GM04503 (cell line): ENCODE results near the gene RIPOR3.

ENCODE experiments used
- DNase-seq: peaks from one replicate; pipeline ENCODE4 v3.0.0-alpha.2; 2012; ENCODE audit warnings: low read depth

RIPOR3 gene, protein sequence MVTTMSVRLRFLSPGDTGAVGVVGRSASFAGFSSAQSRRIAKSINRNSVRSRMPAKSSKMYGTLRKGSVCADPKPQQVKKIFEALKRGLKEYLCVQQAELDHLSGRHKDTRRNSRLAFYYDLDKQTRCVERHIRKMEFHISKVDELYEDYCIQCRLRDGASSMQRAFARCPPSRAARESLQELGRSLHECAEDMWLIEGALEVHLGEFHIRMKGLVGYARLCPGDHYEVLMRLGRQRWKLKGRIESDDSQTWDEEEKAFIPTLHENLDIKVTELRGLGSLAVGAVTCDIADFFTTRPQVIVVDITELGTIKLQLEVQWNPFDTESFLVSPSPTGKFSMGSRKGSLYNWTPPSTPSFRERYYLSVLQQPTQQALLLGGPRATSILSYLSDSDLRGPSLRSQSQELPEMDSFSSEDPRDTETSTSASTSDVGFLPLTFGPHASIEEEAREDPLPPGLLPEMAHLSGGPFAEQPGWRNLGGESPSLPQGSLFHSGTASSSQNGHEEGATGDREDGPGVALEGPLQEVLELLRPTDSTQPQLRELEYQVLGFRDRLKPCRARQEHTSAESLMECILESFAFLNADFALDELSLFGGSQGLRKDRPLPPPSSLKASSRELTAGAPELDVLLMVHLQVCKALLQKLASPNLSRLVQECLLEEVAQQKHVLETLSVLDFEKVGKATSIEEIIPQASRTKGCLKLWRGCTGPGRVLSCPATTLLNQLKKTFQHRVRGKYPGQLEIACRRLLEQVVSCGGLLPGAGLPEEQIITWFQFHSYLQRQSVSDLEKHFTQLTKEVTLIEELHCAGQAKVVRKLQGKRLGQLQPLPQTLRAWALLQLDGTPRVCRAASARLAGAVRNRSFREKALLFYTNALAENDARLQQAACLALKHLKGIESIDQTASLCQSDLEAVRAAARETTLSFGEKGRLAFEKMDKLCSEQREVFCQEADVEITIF

DNA sequence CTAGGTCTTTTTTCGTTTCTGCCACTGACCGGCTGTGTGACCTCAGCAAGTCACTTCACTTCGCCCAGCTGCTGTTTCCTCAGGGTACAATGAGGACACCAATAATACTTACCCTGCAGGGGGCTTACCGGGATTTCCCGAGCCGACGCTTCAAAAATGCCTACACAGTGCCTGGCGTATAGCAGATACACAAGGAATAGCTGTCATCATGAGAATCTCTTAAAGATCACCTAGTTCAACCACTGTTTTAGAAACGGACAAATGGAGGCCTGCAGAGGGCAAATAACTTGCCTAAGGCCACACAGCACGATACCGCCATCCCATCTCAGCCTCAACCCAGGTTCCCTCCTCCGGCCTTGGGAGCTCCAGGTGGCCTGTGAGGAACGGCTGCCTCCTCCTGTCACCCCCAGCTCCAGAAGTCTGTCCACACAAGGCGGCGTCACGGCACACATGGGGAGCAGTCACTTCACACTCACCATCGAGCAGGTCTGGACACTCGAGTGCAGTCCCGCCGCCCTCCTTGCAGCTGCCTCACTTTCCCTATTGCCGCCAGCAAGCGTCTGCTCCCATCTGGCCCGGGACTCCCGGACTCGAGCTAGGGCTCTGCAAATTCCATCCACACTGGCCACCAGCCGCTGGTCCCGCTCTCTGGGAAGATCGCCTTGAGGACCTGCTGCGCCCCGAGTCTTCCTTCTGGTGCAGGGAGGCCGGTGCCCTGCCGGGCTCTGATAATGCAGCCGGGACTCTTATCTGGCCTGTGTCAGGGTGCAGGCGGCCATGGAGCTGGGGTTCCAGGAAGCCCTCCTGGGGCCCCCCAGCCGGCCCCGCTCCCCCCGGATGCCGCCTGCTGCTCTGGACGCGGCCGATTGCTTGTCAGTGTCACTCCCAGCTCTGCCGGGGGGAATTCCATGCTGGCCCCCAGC lies at the start of gene RIPOR3:
TSS of gene RIPOR3 (minus strand) at position 893 of the 923 bp plus-strand sequence. CDS start at position 479, 414 bp downstream.
- DNase-seq: no peak

DNA sequence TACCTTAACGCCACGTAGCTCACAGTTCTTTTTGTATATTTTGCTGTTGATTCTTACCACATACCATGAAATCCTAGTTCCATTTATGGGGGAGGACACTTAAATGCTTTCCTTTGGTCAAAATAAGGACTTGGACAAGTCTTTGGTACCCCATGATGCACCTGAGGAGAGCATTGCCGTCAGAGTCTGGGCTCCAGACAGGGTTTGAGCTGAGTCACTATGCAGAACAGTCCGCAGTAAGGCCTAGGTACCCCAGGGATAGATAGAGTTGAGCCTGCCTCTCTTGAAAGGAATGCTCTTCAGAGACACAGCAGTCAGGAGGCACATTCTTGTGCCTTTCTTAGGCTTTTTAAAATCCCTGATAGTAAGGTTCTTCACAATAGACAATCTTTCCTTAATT lies 46.0 kb upstream of the RIPOR3 start:
- DNase-seq: no peak

DNA sequence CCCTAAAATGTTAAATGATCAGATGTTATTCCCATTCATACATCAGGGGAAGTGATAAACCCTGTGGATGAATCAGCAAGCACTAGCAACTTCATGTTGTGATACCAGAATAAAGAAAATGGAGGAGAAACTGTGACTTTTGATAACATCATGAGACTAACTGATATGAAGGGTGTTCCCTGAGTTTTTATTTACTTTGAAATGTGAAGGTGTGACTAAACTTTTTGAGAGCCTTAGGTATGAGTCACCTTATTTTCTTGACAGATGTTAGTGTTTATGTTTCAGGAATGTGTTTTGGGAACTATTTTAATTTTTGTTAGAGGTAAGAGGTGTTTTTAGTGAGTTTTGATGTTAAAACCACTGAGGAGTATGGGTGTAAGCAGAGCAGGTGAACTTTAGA lies 44.5 kb upstream of the RIPOR3 start:
- DNase-seq: no peak

DNA sequence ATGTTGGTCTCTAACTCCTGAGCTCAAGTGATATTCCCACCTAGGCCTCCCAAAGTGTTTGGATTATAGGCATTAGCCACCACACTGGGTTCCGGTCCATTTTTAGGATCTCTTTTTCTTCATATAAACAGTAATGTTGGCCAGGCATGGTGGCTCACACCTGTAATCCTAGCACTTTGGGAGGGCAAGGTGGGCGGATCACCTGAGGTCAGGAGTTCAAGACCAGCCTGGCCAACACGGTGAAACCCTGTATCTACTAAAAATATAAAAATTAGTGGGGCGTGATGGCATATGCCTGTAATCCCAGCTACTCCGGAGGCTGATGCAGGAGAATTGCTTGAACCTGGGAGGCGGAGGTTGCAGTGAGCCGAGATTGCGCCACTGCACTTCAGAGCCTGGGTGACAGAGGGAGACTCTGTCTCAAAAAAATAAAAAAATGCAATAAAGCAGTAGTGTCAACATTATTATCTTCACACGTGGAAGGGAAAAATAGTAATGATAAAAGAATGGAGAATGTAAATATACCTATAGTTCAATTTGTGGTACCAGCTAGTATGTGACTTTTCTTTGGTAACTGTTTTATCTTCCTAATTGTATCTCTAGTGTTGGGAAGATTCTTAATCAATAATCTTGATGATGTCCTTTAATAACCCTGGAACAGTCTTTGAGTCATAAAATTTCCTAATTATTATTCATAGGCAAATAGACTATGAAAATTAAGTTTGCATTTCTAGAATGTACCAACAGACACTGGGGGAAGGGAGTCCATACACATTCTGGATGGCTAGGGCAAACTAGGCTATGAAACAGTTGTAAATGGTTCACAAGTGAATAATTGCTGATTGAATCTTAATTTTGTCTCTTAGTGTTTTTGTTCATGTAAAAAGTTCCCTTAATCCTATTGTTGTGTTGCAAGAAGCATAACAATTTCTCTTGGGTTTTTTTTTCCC lies 43.7 kb upstream of the RIPOR3 start:
- no peak for DNase-seq

DNA sequence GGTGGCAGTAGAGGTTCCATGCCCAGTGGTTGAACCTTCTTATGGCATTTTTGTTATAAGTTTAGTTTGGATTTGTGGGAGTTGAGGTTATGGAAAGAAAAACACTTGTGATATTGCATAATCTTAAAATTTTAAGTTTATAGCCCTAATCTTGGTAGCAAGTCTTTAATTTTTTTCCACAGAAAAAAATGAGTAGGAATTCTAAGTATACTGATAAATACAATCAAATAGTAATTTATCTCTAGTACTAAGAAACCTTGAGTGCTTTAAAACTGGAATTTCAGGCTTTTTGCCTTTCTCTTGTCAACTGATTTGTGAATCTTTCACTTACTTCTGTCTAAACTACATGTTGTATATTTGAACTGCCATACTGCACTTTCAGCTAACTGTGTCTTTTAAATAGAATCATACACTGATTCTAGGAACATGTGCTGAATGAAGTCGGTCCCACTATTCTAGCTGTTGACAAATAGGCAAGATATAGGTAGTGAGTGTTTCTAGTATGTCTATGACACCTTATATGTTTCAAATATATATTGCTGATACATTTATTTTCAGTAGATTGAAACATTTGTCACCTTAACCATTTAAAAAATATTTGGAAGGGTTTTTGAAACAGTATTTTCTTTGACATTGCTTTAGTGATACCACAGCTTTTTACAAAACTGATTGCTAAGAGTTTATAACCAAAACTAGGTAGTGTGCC lies 42.5 kb upstream of the RIPOR3 start:
- DNase-seq: no peak

DNA sequence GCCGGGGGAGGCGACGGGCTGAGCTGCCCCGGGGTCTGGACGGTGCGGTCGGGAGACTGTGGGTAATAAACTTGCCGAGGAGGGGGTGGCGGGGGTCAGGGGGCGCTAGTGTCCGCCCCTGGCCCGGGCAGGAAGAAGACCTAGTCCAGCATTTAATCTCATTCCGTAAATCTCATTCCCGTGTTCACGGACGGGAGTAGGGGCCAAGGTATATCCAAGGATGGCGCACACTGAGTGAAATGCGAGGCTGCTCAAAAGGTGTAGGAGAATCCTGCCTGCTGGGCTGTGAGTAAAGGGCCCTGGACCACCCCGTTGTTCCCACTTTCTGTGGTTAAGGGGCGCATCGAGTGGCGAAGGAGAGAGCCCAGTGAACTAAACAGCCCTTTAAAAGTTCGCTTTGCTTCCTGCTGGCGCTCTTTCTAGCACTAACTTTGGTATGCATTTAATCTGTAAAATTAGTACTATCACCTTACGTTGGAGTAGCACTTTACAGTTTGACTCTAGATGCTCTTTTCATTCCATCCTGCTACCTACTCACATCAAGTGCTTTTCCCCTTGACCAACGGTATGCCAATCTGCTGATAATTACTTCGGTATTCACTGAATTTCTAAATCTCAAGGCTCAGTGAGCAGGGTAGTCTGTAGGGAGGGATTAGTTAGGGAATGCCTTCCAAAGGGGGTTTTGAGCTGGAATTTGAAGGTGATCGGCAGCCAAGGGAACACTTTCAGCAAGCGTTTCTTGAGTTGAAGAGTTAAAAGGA lies 40.8 kb upstream of the RIPOR3 start:
- DNase-seq: no peak

DNA sequence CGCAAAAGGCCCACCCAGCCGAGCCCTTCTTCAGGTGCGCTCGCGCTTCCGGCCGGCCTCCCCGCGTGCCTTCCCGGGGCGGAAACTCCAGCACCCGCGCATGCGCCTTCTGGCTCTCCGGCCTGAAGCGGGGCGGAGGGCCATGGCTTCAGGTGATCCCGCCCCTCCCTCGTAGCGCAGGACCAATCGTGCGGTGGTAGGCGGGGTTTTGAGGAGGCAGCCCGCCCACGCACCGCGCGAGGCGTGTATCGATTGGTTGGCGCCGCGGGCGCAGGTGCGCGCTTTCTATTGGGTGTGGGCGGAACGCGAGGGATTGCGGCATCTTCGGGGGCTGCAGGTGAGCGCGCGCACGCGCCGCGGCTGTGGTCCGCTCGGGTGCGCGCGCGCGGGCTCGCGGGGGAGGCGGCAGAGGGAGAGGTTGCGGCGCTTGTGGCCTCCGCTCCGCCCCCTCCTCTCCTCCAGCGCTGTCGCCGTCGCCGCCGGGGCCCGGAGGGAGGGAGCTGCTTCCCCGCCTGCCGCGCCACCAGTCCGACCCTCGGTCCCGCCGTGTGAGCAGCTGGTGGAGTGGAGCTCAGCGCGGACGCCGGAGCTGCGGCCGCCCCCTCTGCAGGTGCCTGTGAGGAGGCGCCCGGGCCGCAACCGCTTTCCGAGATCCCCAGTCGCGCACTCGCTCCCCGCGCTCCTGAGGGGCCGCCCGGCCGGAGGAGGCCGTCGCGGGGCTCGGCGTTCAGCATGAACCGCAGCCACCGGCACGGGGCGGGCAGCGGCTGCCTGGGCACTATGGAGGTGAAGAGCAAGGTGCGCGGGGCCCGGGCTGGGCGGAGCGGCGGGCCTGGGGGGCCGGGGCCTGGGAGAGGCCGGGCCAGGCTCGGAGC lies 40.0 kb upstream of the RIPOR3 start, which contains the start of gene PARD6B:
TSS of gene PARD6B (plus strand) at position 526 of the 875 bp plus-strand sequence. CDS start at position 733, 207 bp downstream.
- DNase-seq: no peak

DNA sequence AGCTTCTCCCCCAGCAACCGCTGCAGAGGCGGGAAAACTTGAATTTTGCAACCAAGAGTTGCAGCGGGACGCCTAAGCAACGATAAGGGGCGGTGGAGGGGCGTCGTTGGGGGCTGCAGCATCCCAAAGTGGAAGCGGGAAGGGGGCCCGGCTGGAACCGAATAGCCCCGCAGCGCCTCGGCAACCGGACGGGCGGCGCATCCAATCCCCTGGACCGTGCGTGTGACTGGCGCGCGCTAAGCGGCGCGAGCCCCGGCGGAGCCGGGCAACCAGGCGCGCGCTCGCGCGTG lies 39.4 kb upstream of the RIPOR3 start:
- DNase-seq: no peak

DNA sequence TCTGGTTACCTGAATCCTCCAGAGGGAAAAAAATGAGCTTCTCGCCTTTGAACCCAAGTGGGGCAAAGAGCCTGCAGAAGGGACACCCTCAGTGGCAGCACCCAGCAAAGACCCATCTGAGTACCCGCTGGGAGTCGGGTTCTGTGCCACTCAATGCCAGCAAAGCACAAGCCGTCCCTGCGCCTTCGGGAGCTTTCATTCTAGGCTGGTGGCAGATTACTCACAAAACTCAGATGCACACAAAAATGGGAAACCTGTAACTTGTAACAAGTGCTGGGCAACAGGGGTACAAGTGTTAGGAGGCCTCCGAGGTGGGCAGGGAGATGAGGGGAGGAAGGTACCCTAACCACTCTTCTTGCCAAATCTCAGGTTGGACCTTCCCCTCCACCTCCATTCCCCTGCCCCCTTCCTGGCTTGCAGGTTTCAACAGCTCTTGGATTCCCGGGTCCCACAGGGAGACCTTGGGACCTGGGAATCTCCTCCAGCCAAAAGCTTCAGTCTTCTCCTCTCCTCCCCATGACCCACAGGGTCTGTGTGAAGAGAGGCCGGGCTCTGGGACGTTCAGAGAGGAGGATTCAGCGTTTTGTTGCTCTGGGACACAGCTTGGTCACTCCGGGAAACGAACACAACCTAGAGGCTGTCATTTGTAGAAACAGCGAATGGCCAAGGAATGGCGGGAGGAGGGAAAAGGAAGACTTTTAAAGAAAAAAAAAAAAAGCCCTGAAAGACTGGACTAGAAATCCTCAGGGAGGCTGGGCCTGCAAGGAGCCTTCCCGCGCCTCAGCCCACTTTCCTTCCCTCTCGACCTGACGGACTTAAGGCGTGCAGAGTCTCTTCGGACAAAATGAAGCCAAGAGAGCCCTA lies 38.8 kb upstream of the RIPOR3 start:
- no peak for DNase-seq

DNA sequence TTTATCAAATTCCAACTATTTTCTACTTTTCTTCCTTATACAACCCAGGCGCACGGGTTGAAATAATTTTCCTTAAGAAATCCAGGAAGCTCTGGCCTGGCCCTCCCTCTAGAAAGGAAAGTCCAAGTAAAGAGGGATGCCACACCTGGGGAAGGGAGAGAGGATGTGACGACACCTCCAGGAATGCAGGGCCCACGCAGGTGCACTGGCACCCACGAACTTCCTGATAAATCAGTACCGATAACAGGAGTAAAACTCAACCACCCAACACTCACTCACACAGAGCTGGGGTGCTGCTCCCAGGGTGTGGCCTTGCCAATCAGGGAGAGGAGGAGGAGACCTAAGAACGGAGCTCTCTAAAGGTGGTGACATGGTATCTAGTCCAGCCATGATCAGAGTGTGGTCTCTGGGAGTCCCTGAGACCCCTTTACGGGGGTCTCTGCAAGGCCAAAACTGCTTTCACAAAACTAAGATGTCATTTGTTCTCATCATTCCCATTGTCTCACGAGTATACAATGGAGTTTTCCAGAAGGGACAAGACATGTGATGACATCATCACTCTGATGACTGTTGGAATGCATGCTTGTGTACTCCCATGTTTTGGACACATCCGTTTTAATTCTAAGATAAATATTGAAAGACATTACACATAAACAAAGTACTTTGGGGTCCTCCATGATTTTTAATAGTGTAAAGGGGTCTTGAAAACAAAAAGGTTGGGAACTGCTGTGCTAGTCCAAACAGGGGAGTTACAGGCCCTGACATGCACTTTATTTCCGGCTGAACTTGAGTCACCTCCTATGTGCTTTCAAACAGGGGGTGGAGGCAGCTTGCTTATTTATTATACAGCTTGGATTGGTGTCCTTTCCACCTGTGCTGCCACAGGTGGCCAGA lies 37.9 kb upstream of the RIPOR3 start:
- DNase-seq: no peak

DNA sequence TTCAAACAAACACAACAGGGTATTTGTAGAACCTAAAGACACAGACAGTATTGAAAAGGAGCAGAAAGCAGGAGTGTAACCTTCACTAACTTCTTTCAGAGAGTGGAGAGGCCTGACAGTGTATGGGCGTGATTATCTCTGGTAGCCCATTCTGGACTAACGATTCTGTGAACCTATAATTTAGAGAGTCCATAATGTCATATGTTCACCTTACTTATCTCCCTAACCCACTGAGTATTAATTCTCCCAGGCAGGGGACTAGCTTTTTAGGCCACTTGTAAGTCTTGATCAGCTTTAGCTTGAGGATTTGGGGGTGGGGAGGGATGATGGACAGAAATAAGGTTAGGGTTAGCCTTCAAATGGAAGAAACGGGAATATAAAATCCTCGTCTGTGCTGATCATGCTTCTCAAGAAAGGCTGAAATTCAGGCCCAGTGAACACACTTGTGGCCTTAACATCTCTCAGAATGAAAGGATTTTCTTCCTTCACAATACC lies 37.2 kb upstream of the RIPOR3 start:
- DNase-seq: no peak

DNA sequence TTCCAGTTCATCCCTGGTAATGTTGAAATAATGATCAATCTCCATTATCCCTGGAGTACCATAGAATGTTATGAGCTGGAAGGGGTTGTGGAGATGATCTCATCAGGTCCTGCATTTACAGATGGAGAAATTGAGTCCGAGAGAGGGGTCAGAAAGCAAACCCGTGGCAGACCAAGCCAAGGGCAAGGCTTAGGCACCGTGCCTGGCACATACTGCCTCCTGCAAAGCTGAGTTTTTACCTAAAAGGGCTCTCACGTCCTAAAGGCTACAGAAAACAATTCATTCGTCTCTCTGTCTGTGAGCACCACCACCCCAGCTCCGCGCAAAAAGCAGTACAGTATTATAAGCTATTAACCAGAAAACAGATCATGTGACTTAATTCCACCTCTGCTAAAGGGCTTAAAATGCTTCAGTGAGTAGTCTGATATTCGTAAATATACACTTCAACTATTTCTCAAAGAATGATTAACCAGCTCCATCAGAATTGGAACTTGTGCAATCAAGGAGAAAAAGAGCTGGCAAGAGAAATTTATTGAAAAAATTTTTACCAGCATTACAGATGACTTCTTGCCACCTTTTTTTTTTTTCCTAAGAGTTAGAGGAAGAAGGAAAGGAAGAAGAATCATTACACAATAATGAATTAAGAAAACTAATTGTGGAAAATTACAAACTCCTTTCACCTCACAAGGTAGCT lies 36.6 kb upstream of the RIPOR3 start:
- DNase-seq: no peak

DNA sequence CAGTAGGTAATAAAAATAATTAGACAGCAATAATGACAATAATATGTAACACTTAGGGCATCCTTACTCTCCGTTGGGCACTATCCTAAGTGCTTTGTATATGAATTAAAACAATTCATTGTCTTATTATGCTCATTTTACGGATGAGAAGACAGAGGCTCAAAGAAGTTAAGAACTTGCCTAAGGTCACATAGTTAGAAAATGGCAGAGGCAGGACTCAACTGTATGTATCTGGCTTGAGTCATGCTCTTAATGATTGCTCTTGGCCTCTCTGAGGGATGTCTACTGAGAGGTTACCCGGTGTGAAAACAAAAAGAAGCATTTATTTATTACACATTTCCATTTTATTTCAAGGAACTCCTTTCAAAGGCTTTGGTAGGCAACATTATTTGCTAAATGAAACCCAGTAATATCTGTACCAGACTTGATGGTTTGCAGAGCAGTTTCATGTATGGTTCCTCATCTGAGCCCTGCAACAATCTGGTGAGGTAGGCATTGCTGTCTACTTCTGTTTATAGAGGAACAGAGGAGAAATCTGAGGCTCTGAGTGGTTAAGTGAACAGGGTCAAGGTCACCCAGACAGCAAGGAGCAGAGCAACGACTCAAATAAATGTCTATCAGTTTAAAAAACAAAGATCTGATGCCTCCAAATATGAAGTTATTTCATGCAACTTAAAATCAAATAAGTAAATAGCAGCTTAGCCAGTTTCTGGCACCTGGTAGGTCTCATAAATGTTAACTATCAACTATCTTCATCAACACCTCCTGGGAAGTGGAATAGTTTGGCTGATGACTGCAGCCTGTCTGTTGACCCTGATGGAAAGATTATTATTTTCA lies 35.8 kb upstream of the RIPOR3 start:
- DNase-seq: no peak

DNA sequence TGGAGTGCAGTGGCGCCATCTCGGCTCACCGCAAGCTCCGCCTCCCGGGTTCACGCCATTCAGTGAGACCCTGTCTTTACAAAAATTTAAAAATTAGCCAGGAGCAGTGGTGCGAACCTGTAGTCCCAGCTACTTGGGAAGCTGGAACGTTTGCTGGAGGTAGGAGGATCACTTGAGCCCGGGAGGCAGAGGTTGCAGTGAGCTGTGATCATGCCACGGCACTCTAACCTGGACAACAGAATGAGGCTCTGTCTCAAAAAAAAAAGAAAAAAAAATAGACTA lies 34.3 kb upstream of the RIPOR3 start:
- DNase-seq: no peak
